DOHH2 (cell line): ENCODE data around the gene DHRS7C.

ENCODE experiments used
- H3F3A ChIP-seq: fragments of 200-600 bp; sonication (generic), shearing (Covaris generic); 2 replicates; pipeline ENCODE4 v1.6.0; 2016; ENCODE audit warnings: antibody characterized with exemption, mild to moderate bottlenecking; ENCODE audit not compliant: control insufficient read depth, insufficient read depth
- H3K27ac ChIP-seq: fragments of 200-600 bp; sonication (generic); 2 replicates; pipeline ENCODE4 v1.5.1; 2014; ENCODE audit warnings: low read depth, mild to moderate bottlenecking, low read length, moderate library complexity
- H3K27me3 ChIP-seq: fragments of 200-600 bp; sonication (generic); 2 replicates; pipeline ENCODE4 v1.6.1; 2014; ENCODE audit warnings: mild to moderate bottlenecking, low read length, mixed read lengths; ENCODE audit not compliant: control insufficient read depth
- H3K36me3 ChIP-seq: fragments of 200-600 bp; sonication (generic); 2 replicates; pipeline ENCODE4 v1.6.1; 2014; ENCODE audit warnings: mild to moderate bottlenecking, low read length, moderate library complexity, mixed read lengths; ENCODE audit not compliant: control insufficient read depth
- H3K4me1 ChIP-seq: fragments of 200-600 bp; sonication (generic); 2 replicates; pipeline ENCODE4 v1.6.1; 2014; ENCODE audit warnings: mild to moderate bottlenecking, low read length, mixed read lengths; ENCODE audit not compliant: control insufficient read depth
- H3K4me2 ChIP-seq: fragments of 200-600 bp; sonication (generic); 2 replicates; pipeline ENCODE4 v1.6.0; 2014; ENCODE audit warnings: mild to moderate bottlenecking, low read length, moderate library complexity
- H3K4me3 ChIP-seq: fragments of 200-600 bp; sonication (generic); 2 replicates; pipeline ENCODE4 v1.5.1; 2014; ENCODE audit warnings: mild to moderate bottlenecking, low read length, mixed read lengths
- H3K79me2 ChIP-seq: fragments of 200-600 bp; sonication (generic); 2 replicates; pipeline ENCODE4 v1.6.1; 2014; ENCODE audit warnings: mild to moderate bottlenecking, low read length, mixed read lengths; ENCODE audit not compliant: control insufficient read depth
- H3K9me2 ChIP-seq: fragments of 200-600 bp; sonication (generic); replicated peaks from 2 replicates; pipeline ENCODE4 v1.6.1; 2014; ENCODE audit warnings: mild to moderate bottlenecking, low read length, mixed read lengths; ENCODE audit not compliant: control insufficient read depth
- H3K9me3 ChIP-seq: fragments of 200-600 bp; sonication (generic); 2 replicates; pipeline ENCODE4 v1.6.1; 2014; ENCODE audit warnings: antibody characterized with exemption, low read length, mixed read lengths; ENCODE audit not compliant: control insufficient read depth, insufficient read depth
- H4K20me1 ChIP-seq: fragments of 200-600 bp; sonication (generic); 2 replicates; pipeline ENCODE4 v1.6.0; 2014; ENCODE audit warnings: low read depth, mild to moderate bottlenecking, antibody characterized with exemption, low read length, moderate library complexity; ENCODE audit not compliant: control insufficient read depth, insufficient read depth
- CTCF ChIP-seq: fragments of 200-600 bp; sonication (generic); IDR thresholded peaks from one replicate; pipeline ENCODE4 v1.5.1; 2014; ENCODE audit warnings: antibody characterized with exemption, mild to moderate bottlenecking, low read depth, low read length; ENCODE audit not compliant: poor library complexity, severe bottlenecking
- EZH2phosphoT487 ChIP-seq: fragments of 200-600 bp; sonication (generic); IDR thresholded peaks from 2 replicates; pipeline ENCODE4 v1.6.1; 2017; ENCODE audit warnings: borderline replicate concordance, mild to moderate bottlenecking, antibody characterized with exemption, low read length, moderate library complexity, mixed read lengths

The DHRS7C gene

GRCh38 chr17:9771465-9771864 lies 19.9 kb downstream of the DHRS7C start:
- TF ChIP-seq CTCF (no peak), EZH2phosphoT487 (no peak)

GRCh38 chr17:9769036-9769695 lies 22.2 kb downstream of the DHRS7C start:
- Histone ChIP-seq H3K27ac (no peak overlapping the region), H3F3A (no peaks in the 10 kb centered on the region), H3K79me2 (no peaks in the 10 kb centered on the region), H3K4me3 (no peak overlapping the region), H3K4me2 (no peak overlapping the region), H3K27me3 (no peaks in the 10 kb centered on the region), H3K4me1 (no peaks in the 10 kb centered on the region), H3K9me2 (no peaks in the 10 kb centered on the region), H4K20me1 (no peaks in the 10 kb centered on the region), H3K36me3 (no peaks in the 10 kb centered on the region), H3K9me3 (no peaks in the 10 kb centered on the region)
- TF ChIP-seq EZH2phosphoT487 (no peak), CTCF (no peak)

More at GRCh38 chr17:9771465-9771864, 19.9 kb downstream of the DHRS7C start:
- Histone ChIP-seq H3K4me2 (no peak overlapping the region), H3K4me3 (no peak overlapping the region), H3K27me3 (no peaks in the 10 kb centered on the region), H3K9me2 (no peaks in the 10 kb centered on the region), H3F3A (no peaks in the 10 kb centered on the region), H3K36me3 (no peaks in the 10 kb centered on the region), H3K9me3 (no peaks in the 10 kb centered on the region), H3K4me1 (no peaks in the 10 kb centered on the region), H4K20me1 (no peaks in the 10 kb centered on the region), H3K27ac (no peak overlapping the region), H3K79me2 (no peaks in the 10 kb centered on the region)

- Histone ChIP-seq H4K20me1 (no peaks in the 10 kb centered on the region), H3K9me3 (no peaks in the 10 kb centered on the region), H3F3A (no peaks in the 10 kb centered on the region), H3K4me1 (no peaks in the 10 kb centered on the region), H3K79me2 (no peaks in the 10 kb centered on the region), H3K36me3 (no peaks in the 10 kb centered on the region), H3K4me3 (no peak overlapping the region), H3K4me2 (no peak overlapping the region), H3K27me3 (no peaks in the 10 kb centered on the region), H3K9me2 (no peaks in the 10 kb centered on the region), H3K27ac (no peak overlapping the region)
- no peak for TF ChIP-seq EZH2phosphoT487
- no peak for TF ChIP-seq CTCF
Observed at GRCh38 chr17:9768381-9768934, 22.9 kb downstream of the DHRS7C start.
